Common myeloid progenitor, CD34-positive (primary cell): Measurements from ENCODE around the gene MATR3.
"Not testable (repeated sequence)": the region's sequence is repeated elsewhere in the genome, so short reads cannot be mapped to it uniquely, and the experiment has no call there.

Source experiments
- CTCF ChIA-PET: fragments of 350-600 bp; sonication (Branson Sonifier 250); formaldehyde crosslinking; loops from one replicate; lab custom pipeline; 2021; ENCODE audit warnings: antibody characterized with exemption; lab: Charles Lee
- POLR2A ChIA-PET: fragments of 350-600 bp; sonication (Branson Sonifier 250); formaldehyde crosslinking; loops from one replicate; lab custom pipeline; 2021; ENCODE audit warnings: antibody characterized with exemption; lab: Charles Lee
- DNase-seq, 3 donors: peaks; one replicate each; pipeline versions ENCODE4 v3.0.0 to v3.0.0-alpha.2; 2013
- H3K27ac ChIP-seq, 2 experiments: 1 replicate in 1 of 2; 2 replicates in 1 of 2; pipeline ENCODE4 v1.7.0; 2013; ENCODE audit warnings: inconsistent platforms in 2 of 2, low read length in 2 of 2, mild to moderate bottlenecking in 2 of 2, low read depth in 1 of 2, moderate library complexity in 1 of 2; ENCODE audit not compliant: severe bottlenecking in 2 of 2, insufficient read depth in 1 of 2, poor library complexity in 1 of 2
- H3K27me3 ChIP-seq, 5 experiments: replicated peaks in 2 of 5; 1 replicate in 3 of 5; 2 replicates in 2 of 5; pipeline versions ENCODE4 v1.6.1 to v1.7.0; 2013; ENCODE audit warnings: low read length in 4 of 5, mild to moderate bottlenecking in 2 of 5, moderate library complexity in 2 of 5, inconsistent platforms in 1 of 5; ENCODE audit not compliant: insufficient read depth in 5 of 5, control insufficient read depth in 4 of 5
- H3K36me3 ChIP-seq, 4 experiments: 1 replicate in 2 of 4; 2 replicates in 2 of 4; pipeline versions ENCODE4 v1.6.1 to v1.7.0; 2013; ENCODE audit warnings: low read length in 3 of 4, control low read depth in 1 of 4, mild to moderate bottlenecking in 1 of 4; ENCODE audit not compliant: control insufficient read depth in 4 of 4, insufficient read depth in 4 of 4
- H3K4me1 ChIP-seq, 4 experiments: 1 replicate in 3 of 4; 2 replicates in 1 of 4; pipeline versions ENCODE4 v1.6.1 to v1.7.1; 2013; ENCODE audit warnings: low read length in 3 of 4, mild to moderate bottlenecking in 3 of 4, control low read depth in 1 of 4, inconsistent platforms in 1 of 4, moderate library complexity in 1 of 4; ENCODE audit not compliant: control insufficient read depth in 4 of 4, insufficient read depth in 4 of 4; ENCODE audit errors: control extremely low read depth in 1 of 4
- H3K4me3 ChIP-seq, 7 experiments: 1 replicate in 4 of 7; 2 replicates in 3 of 7; pipeline versions ENCODE4 v1.5.1 to v1.7.0; 2013; ENCODE audit warnings: mild to moderate bottlenecking in 7 of 7, low read length in 6 of 7, moderate library complexity in 6 of 7, inconsistent platforms in 2 of 7, low read depth in 2 of 7, control low read depth in 1 of 7; ENCODE audit not compliant: insufficient read depth in 4 of 7, control insufficient read depth in 1 of 7; ENCODE audit errors: extremely low read depth in 1 of 7
- H3K9me3 ChIP-seq, 5 experiments: 1 replicate in 4 of 5; 2 replicates in 1 of 5; pipeline versions ENCODE4 v1.6.1 to v1.7.1; 2013; ENCODE audit warnings: low read length in 4 of 5, mild to moderate bottlenecking in 2 of 5, inconsistent platforms in 1 of 5, low read depth in 1 of 5, moderate library complexity in 1 of 5; ENCODE audit not compliant: control insufficient read depth in 4 of 5, insufficient read depth in 2 of 5; ENCODE audit errors: control extremely low read depth in 1 of 5
- WGBS: methylation state at CpG from one replicate; pipeline ENCODE4 v1.1.5; 2013; ENCODE audit not compliant: insufficient coverage; 5-methylcytosine and 5-hydroxymethylcytosine counted together

The MATR3 gene

GRCh38 chr5:139263946-139264345 lies 29.6 kb upstream of the MATR3 start:
- H3K4me1 ChIP-seq, result peaks cover 19 to 65% (median 41%) of the 10 kb centered on the region in 4 experiments
- POLR2A ChIA-PET, result no interaction called here
- H3K9me3 ChIP-seq, result no peaks in the 10 kb centered on the region
- 90% methylated on average over 3 of the region's 3 CpGs for WGBS
- no peak overlapping the region for H3K4me3 ChIP-seq
- CTCF ChIA-PET, result interaction anchor here (1.1 to 1.7 kb wide), 5 partner anchors 8 to 684 kb away, joined by 4 to 6 read pairs (median 4); no protein-coding TSS in a partner anchor
- DNase-seq, result no peak
- no peak overlapping the region for H3K27ac ChIP-seq
- no peaks in the 10 kb centered on the region for H3K36me3 ChIP-seq
- H3K27me3 ChIP-seq, result no peaks in the 10 kb centered on the region

GRCh38 chr5:139265001-139265400 lies 28.5 kb upstream of the MATR3 start:
- POLR2A ChIA-PET, result interaction anchor here (0.6 kb wide), 1 partner anchor 311 kb away, joined by 3 read pairs; no protein-coding TSS in a partner anchor
- no peaks in the 10 kb centered on the region for H3K9me3 ChIP-seq
- CTCF ChIA-PET, result interaction anchor here (1.3 to 1.7 kb wide), 3 partner anchors 12 to 685 kb away, joined by 4 to 6 read pairs (median 6); no protein-coding TSS in a partner anchor
- DNase-seq, result no peak
- WGBS, result no CpG with 5 or more reads among the region's 2 CpGs
- no peaks in the 10 kb centered on the region for H3K36me3 ChIP-seq
- H3K4me3 ChIP-seq, result no peak overlapping the region
- H3K27me3 ChIP-seq, result no peaks in the 10 kb centered on the region
- no peak overlapping the region for H3K27ac ChIP-seq
- H3K4me1 ChIP-seq, result peaks cover 21 to 68% (median 43%) of the 10 kb centered on the region in 4 experiments

- POLR2A ChIA-PET, result no interaction called here
- peak overlapping the region in 1 of 7 experiments; percentile 45 for H3K4me3 ChIP-seq
- H3K36me3 ChIP-seq, result no peaks in the 10 kb centered on the region
- DNase-seq, result peak in 1 of 3 donors; percentile 16
- CTCF ChIA-PET, result interaction anchor here (1.2 to 1.7 kb wide), 4 partner anchors 173 to 475 kb away, joined by 3 to 5 read pairs (median 3); no protein-coding TSS in a partner anchor
- no peaks in the 10 kb centered on the region for H3K27me3 ChIP-seq
- 68% methylated on average over 3 of the region's 11 CpGs for WGBS
- no peaks in the 10 kb centered on the region for H3K9me3 ChIP-seq
- peaks cover 19 to 65% (median 47%) of the 10 kb centered on the region in 4 experiments for H3K4me1 ChIP-seq
- no peak overlapping the region for H3K27ac ChIP-seq
These were observed 27.3 kb upstream of the MATR3 start for GRCh38 chr5:139266236-139266635.

GRCh38 chr5:139267481-139267880 lies 26.1 kb upstream of the MATR3 start:
- ChIA-PET POLR2A (no interaction called here), CTCF (interaction anchor here (1.6 to 1.8 kb wide), 2 partner anchors 12 to 478 kb away, joined by 4 to 6 read pairs; no protein-coding TSS in a partner anchor)
- Histone ChIP-seq H3K4me1 (peaks cover 19 to 67% (median 48%) of the 10 kb centered on the region in 4 experiments), H3K9me3 (no peaks in the 10 kb centered on the region), H3K27me3 (no peaks in the 10 kb centered on the region), H3K4me3 (no peak overlapping the region), H3K27ac (no peak overlapping the region), H3K36me3 (no peaks in the 10 kb centered on the region)
- WGBS, result no CpG with 5 or more reads among the region's 2 CpGs
- DNase-seq, result no peak

GRCh38 chr5:139268364-139269202 lies 25.0 kb upstream of the MATR3 start:
- Histone ChIP-seq H3K4me3 (peak overlapping the region in 2 of 7 experiments; percentile 32 to 52), H3K4me1 (peaks cover 16 to 69% (median 51%) of the 10 kb centered on the region in 4 experiments), H3K9me3 (no peaks in the 10 kb centered on the region), H3K27ac (peak overlapping the region in 1 of 2 experiments; percentile 69), H3K36me3 (no peaks in the 10 kb centered on the region), H3K27me3 (no peaks in the 10 kb centered on the region)
- ChIA-PET CTCF (interaction anchor here (0.8 to 1.8 kb wide), 13 partner anchors 8 to 674 kb away, joined by 3 to 6 read pairs (median 3); no protein-coding TSS in a partner anchor), POLR2A (interaction anchor here (0.6 kb wide), 1 partner anchor 154 kb away, joined by 4 read pairs; no protein-coding TSS in a partner anchor)
- peak in 2 of 3 donors; percentile 38 to 49 for DNase-seq
- WGBS, result 77% methylated on average over 3 of the region's 5 CpGs

GRCh38 chr5:139270718-139271117 lies 22.8 kb upstream of the MATR3 start:
- H3K36me3 ChIP-seq, POLR2A ChIA-PET, DNase-seq, H3K27me3 ChIP-seq, H3K9me3 ChIP-seq: not testable (repeated sequence)
- H3K4me3 ChIP-seq, result peak overlapping the region in 1 of 7 experiments; percentile 31
- WGBS, result 100% methylated on average over 2 of the region's 2 CpGs
- CTCF ChIA-PET, result interaction anchor here (1.1 to 3.3 kb wide), 5 partner anchors 9 to 445 kb away, joined by 3 to 12 read pairs (median 3); no protein-coding TSS in a partner anchor
- peaks cover 20 to 78% (median 60%) of the 10 kb centered on the region in 4 experiments for H3K4me1 ChIP-seq
- H3K27ac ChIP-seq, result peak overlapping the region in 1 of 2 experiments; percentile 11
